Testis (tissue), 3 donors: ENCODE results near the gene DBNDD2. TPM values are rescaled to one million over a fixed set of nuclear protein-coding genes. Genes with fewer than 3 reads are reported as not detected.

Experiments used
- DNase-seq: peaks from one replicate; pipeline ENCODE4 v3.0.0-alpha.2; 2019
- H3K27ac ChIP-seq, 2 donors: fragments of 200-600 bp; sonication (generic); one replicate each; pipeline ENCODE4 v1.5.1; 2019
- H3K27me3 ChIP-seq: fragments of 200-600 bp; sonication (generic); one replicate; pipeline ENCODE4 v1.5.1; 2019
- H3K36me3 ChIP-seq: fragments of 200-600 bp; sonication (generic); one replicate; pipeline ENCODE4 v1.5.1; 2017; ENCODE audit warnings: low read depth; ENCODE audit errors: missing control alignments
- H3K4me1 ChIP-seq: fragments of 200-600 bp; sonication (generic); one replicate; pipeline ENCODE4 v1.5.1; 2019
- H3K4me3 ChIP-seq, 2 donors: fragments of 200-600 bp; sonication (generic); one replicate each; pipeline ENCODE4 v1.5.1; 2017 to 2019
- H3K9me3 ChIP-seq: fragments of 200-600 bp; sonication (generic); one replicate; pipeline ENCODE4 v1.5.1; 2017
- CTCF ChIP-seq, 3 experiments: fragments of 450-650 bp in 2 of 3; fragments of 200-600 bp in 1 of 3; sonication (generic) in 1 of 3; IDR thresholded peaks; one replicate each; pipeline ENCODE4 v1.5.1; 2016 to 2019; ENCODE audit warnings: antibody characterized with exemption in 3 of 3, mild to moderate bottlenecking in 2 of 3, moderate library complexity in 1 of 3
- POLR2A ChIP-seq: fragments of 450-650 bp; IDR thresholded peaks from one replicate; pipeline ENCODE4 v1.6.1; 2017; ENCODE audit warnings: antibody characterized with exemption, mild to moderate bottlenecking, moderate library complexity
- WGBS, 2 donors: methylation state at CpG; one replicate each; pipeline ENCODE4 v1.1.5; 2018; 5-methylcytosine and 5-hydroxymethylcytosine counted together
- intact Hi-C: fragments of 100-400 bp; cut with DNase I; formaldehyde crosslinking; loops from one replicate; pipeline ENCODE4 v1.15.1; 2023; ENCODE audit warnings: low total_unique reads
- polyA plus RNA-seq: library from polyadenylated mRNA; stranded (reverse); fragments of 350-450 nt; fragmentation: Illumina TruSeq; extraction: RNeasy Lipid Tissue Mini Kit (QIAGEN cat#74804); gene quantifications from one replicate; pipeline ENCODE4 v1.2.3, GENCODE V29; 2014; ENCODE audit warnings: low read depth, low replicate concordance; ENCODE audit not compliant: insufficient read depth
- total RNA-seq, 2 donors: library from RNA; depleted of rRNA; stranded (reverse); fragments of >200 nt; gene quantifications; one replicate each; pipeline ENCODE4 v1.2.3, GENCODE V29; 2016

The DBNDD2 gene
- total and polyA plus RNA-seq, 3 donors from 2014 or later: 7.9 to 39.3 (median 10.0) TPM

GRCh38 chr20:45407067-45407745, 883 bp upstream of the DBNDD2 start:
- peak overlapping the region; percentile 67 to 70 for H3K4me3 ChIP-seq
- no peaks in the 10 kb centered on the region for H3K27me3 ChIP-seq
- 7 to 24% methylated on average over 9 to 30 of the region's 30 CpGs for WGBS, 2 donors
- peaks cover 7% of the 10 kb centered on the region for H3K4me1 ChIP-seq
- peak; percentile 22 for DNase-seq
- no peaks in the 10 kb centered on the region for H3K9me3 ChIP-seq
- TF ChIP-seq CTCF (IDR thresholded peaks at IDR 0.05): no peak
- TF ChIP-seq POLR2A: no peak
- H3K27ac ChIP-seq: peak overlapping the region; percentile 84 to 89
- H3K36me3 ChIP-seq: no peaks in the 10 kb centered on the region
- intact Hi-C loops: no loop called here

GRCh38 chr20:45408646-45409213, 641 bp downstream of the DBNDD2 start:
- intact Hi-C loops: no loop called here
- H3K27me3 ChIP-seq: no peaks in the 10 kb centered on the region
- no peak overlapping the region for H3K4me3 ChIP-seq
- WGBS, 2 donors: 84 to 88% methylated on average over 7 of the region's 7 CpGs
- H3K9me3 ChIP-seq: no peaks in the 10 kb centered on the region
- H3K27ac ChIP-seq: no peak overlapping the region
- peaks cover 7% of the 10 kb centered on the region for H3K4me1 ChIP-seq
- TF ChIP-seq POLR2A (no peak), CTCF (IDR thresholded peaks at IDR 0.05) (no peak)
- DNase-seq: no peak
- no peaks in the 10 kb centered on the region for H3K36me3 ChIP-seq

- intact Hi-C loops: no loop called here
Measured at GRCh38 chr20:45409521-45410272, 1.6 kb downstream of the DBNDD2 start.

GRCh38 chr20:45410887-45411286, 2.8 kb downstream of the DBNDD2 start:
- WGBS, 2 donors: 52 to 54% methylated on average over 8 of the region's 8 CpGs

More at GRCh38 chr20:45409521-45410272, 1.6 kb downstream of the DBNDD2 start:
- Histone ChIP-seq H3K27ac (no peak overlapping the region), H3K9me3 (no peaks in the 10 kb centered on the region), H3K27me3 (no peaks in the 10 kb centered on the region), H3K4me3 (no peak overlapping the region), H3K36me3 (no peaks in the 10 kb centered on the region), H3K4me1 (peaks cover 7% of the 10 kb centered on the region)
- TF ChIP-seq POLR2A (no peak), CTCF (IDR thresholded peaks at IDR 0.05) (no peak)
- DNase-seq: no peak
- WGBS, 2 donors: 88 to 95% methylated on average over 7 of the region's 7 CpGs

More at GRCh38 chr20:45410887-45411286, 2.8 kb downstream of the DBNDD2 start:
- no peaks in the 10 kb centered on the region for H3K27me3 ChIP-seq
- peaks cover 7% of the 10 kb centered on the region for H3K4me1 ChIP-seq
- DNase-seq: no peak
- intact Hi-C loops: no loop called here
- no peaks in the 10 kb centered on the region for H3K36me3 ChIP-seq
- H3K4me3 ChIP-seq: no peak overlapping the region
- TF ChIP-seq POLR2A (no peak), CTCF (IDR thresholded peaks at IDR 0.05) (no peak)
- no peak overlapping the region for H3K27ac ChIP-seq
- no peaks in the 10 kb centered on the region for H3K9me3 ChIP-seq
